ENCODE data around the gene MRPL40. TPM values are rescaled to one million over a fixed set of nuclear protein-coding genes. Genes with fewer than 3 reads are reported as not detected.

MRPL40 gene
- total RNA-seq, 4 donors from 2014 or later, result 5.0 to 20.4 (median 12.3) TPM

GRCh38 chr22:19464975-19465374, 32.6 kb downstream of the MRPL40 start:
- TF ChIP-seq POLR2A (IDR thresholded peaks at IDR 0.05) (no peak), CTCF (IDR thresholded peaks at IDR 0.05) (no peak)
- H3K4me1 ChIP-seq, result no peaks in the 10 kb centered on the region
- no peak overlapping the region for H3K27ac ChIP-seq
- DNase-seq, result no peak
- no peak overlapping the region for H3K4me3 ChIP-seq
- no peaks in the 10 kb centered on the region for H3K36me3 ChIP-seq
- intact Hi-C loops (cut with DNase I; ENCODE audit: low total_unique reads), result no loop called here
- H3K27me3 ChIP-seq, result no peaks in the 10 kb centered on the region
- H3K9me3 ChIP-seq, result no peaks in the 10 kb centered on the region

- no peaks in the 10 kb centered on the region for H3K9me3 ChIP-seq
- no peak for TF ChIP-seq POLR2A (IDR thresholded peaks at IDR 0.05)
- TF ChIP-seq CTCF (IDR thresholded peaks at IDR 0.05), result no peak
- H3K4me1 ChIP-seq, result no peaks in the 10 kb centered on the region
- intact Hi-C loops (cut with DNase I; ENCODE audit: low total_unique reads), result no loop called here
- no peaks in the 10 kb centered on the region for H3K36me3 ChIP-seq
- no peak for DNase-seq
- H3K27me3 ChIP-seq, result no peaks in the 10 kb centered on the region
- no peak overlapping the region for H3K4me3 ChIP-seq
- no peak overlapping the region for H3K27ac ChIP-seq
These were observed 33.9 kb downstream of the MRPL40 start for GRCh38 chr22:19466126-19466716.

GRCh38 chr22:19466848-19467752, 34.8 kb downstream of the MRPL40 start:
- no peak for TF ChIP-seq POLR2A (IDR thresholded peaks at IDR 0.05)
- no peak for TF ChIP-seq CTCF (IDR thresholded peaks at IDR 0.05)
- DNase-seq, result no peak
- intact Hi-C loops (cut with DNase I; ENCODE audit: low total_unique reads), result no loop called here
- Histone ChIP-seq H3K9me3 (no peaks in the 10 kb centered on the region), H3K36me3 (no peaks in the 10 kb centered on the region), H3K4me3 (no peak overlapping the region), H3K27me3 (no peaks in the 10 kb centered on the region), H3K4me1 (no peaks in the 10 kb centered on the region), H3K27ac (no peak overlapping the region)

GRCh38 chr22:19467912-19468311, 35.6 kb downstream of the MRPL40 start:
- intact Hi-C loops (cut with DNase I; ENCODE audit: low total_unique reads), result no loop called here
- H3K27ac ChIP-seq, result no peak overlapping the region
- H3K4me3 ChIP-seq, result no peak overlapping the region
- TF ChIP-seq CTCF (IDR thresholded peaks at IDR 0.05) (no peak), POLR2A (IDR thresholded peaks at IDR 0.05) (no peak)
- no peaks in the 10 kb centered on the region for H3K36me3 ChIP-seq
- no peak for DNase-seq
- no peaks in the 10 kb centered on the region for H3K9me3 ChIP-seq
- no peaks in the 10 kb centered on the region for H3K27me3 ChIP-seq
- no peaks in the 10 kb centered on the region for H3K4me1 ChIP-seq

- Histone ChIP-seq H3K27me3 (no peaks in the 10 kb centered on the region), H3K9me3 (no peaks in the 10 kb centered on the region), H3K36me3 (no peaks in the 10 kb centered on the region), H3K4me3 (no peak overlapping the region), H3K4me1 (no peaks in the 10 kb centered on the region), H3K27ac (no peak overlapping the region)
- intact Hi-C loops (cut with DNase I; ENCODE audit: low total_unique reads), result no loop called here
- no peak for TF ChIP-seq CTCF (IDR thresholded peaks at IDR 0.05)
- TF ChIP-seq POLR2A (IDR thresholded peaks at IDR 0.05), result no peak
- no peak for DNase-seq
These were observed 37.1 kb downstream of the MRPL40 start for GRCh38 chr22:19469421-19469820.

All from uterus (tissue), 4 donors.